NCI-H2029 (cell line): ENCODE measurements around the gene BLVRB.
"Not testable (repeated sequence)": the region's sequence is repeated elsewhere in the genome, so short reads cannot be mapped to it uniquely, and the experiment has no call there.

Experiments
- DNase-seq: peaks from one replicate; lab custom pipeline; 2025; lab: John Stamatoyannopoulos, UW

BLVRB gene

DNA sequence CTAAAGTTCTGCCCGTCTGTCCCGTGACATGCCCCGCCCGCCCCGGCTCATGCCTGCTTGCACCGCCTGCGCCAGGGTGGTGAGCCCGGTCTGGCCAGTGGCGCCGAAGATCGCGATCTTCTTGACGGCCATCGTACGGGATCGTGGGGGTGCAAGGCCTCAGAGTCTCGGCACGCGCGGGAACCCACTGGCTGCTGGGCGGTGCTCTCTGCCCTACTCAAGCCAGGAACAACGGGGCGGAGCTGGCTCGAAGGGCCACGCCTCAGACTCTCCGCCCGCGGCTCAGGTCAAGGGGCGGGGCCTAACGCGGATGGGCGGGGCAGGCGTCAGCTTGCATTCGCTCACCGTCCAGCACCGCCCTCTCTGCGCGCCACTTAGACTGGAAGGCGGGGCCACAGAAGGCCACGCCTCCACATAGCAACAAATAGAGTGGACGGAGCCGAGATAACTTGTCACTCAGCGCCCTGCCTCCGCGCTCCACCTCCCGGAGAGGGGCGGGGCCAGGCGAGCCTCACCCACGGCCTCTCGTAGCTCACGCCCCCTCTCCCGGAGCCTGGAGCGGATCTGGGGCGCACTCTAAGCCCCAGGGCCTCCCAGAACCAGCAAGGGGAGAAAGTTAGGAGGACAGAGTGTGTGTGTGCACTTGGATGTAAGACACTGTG, at the start of gene BLVRB:
BLVRB (minus strand) TSS at position 189 of the 662 bp plus-strand sequence; CDS start at position 132, 57 bp downstream.
- DNase-seq: peak; percentile 96

DNA sequence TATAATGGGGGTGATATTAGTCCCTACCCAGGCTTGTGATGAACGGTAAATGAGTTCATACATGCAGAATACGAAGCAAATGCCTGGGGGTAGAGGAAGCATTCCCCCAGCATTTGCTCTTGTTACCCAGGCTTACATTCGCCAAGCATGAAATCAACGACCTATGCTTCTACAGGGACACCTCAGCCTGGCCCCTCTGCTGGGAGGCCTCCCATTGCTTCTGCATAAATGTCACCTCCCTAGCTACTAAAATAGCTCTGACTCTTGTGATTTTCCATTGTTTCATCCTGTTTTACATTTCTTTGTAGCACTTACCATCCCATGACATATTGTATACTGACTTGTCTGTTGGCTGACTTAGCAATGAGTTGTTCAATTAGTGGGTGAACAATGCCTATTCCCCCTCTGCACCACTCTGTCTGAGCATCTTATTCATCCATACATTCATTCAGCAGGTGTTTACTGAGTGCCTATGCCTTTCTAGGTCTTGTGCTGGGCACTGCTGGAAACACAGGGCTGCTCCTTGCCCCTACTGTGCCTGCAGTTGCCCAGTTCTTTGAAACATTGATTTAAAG, 48.3 kb upstream of the BLVRB start:
- DNase-seq: no peak

DNA sequence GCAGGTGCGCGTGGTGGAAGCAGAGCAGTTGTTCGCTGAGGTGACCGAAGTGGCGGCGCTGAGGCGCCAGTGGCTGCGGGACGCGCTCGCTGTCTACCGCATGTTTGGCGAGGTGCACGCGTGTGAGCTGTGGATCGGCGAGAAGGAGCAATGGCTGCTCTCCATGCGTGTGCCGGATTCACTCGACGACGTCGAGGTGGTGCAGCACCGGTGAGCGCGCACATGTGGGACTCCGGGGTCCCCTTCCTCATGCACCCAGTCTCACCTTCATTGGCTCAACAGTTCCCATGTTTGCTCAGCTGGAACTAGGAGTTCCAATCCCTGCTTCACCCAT, 47.8 kb upstream of the BLVRB start:
- no peak for DNase-seq

DNA sequence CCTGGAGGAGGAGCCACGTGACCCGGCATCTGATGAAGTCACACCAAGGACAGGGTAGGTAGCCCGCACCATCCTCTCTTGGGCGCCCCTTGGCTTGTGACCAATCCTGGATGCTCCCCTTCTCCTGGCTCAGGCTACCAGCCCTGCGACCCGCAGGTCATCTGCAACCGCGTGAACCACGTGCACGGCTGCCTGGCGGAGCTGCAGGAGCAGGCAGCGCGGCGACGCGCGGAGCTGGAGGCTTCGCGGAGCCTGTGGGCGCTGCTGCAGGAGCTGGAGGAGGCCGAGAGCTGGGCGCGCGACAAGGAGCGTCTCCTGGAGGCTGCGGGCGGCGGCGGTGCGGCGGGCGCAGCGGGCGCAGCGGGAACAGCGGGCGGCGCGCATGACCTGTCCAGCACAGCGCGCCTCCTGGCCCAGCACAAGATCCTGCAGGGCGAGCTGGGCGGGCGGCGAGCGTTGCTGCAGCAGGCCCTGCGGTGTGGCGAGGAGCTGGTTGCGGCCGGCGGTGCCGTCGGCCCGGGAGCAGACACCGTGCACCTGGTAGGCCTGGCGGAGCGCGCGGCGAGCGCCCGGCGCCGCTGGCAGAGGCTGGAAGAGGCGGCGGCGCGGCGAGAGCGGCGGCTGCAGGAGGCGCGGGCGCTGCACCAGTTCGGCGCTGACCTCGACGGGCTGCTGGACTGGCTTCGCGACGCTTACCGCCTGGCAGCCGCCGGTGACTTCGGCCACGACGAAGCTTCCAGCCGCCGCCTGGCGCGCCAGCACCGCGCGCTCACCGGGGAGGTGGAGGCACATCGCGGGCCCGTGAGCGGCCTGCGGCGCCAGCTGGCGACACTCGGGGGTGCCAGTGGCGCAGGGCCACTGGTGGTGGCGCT, 47.2 kb upstream of the BLVRB start:
- no peak for DNase-seq

DNA sequence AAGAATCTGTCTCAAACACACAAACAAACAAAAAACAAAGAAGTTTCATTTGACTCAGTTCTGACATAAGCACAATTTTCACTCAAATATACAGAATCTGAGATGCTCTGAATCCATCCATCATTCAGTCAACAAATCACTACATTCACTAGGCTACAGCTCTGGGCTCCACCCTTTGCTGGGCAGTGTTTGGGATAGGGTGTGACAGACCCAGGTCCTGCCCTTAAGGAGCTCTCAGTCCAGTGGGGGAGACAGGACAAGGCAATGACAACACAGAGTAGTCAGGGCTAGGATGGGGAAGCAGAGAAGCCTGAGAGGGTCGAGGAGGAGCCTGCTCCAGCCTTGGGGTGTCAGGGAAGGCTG, 46.5 kb upstream of the BLVRB start:
- no peak for DNase-seq

DNA sequence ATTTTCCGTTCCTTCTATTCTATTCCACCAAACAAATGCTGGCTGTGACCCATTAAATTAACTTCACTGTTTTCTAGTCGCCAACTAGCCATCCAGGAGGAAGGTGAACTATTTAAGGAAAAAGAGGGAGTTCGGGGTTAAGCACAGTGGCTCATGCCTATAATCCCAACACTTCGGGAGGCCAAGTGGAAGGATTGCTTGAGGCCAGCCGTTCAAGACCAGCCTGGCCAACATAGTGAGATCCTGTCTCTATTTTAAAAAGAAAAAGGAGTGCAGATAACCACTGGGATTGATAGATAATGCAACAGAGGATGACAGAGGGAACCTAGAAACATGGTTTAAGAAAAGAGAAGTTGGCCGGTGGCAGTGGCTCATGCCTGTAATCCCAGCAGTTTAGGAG, 45.9 kb upstream of the BLVRB start:
- no peak for DNase-seq

DNA sequence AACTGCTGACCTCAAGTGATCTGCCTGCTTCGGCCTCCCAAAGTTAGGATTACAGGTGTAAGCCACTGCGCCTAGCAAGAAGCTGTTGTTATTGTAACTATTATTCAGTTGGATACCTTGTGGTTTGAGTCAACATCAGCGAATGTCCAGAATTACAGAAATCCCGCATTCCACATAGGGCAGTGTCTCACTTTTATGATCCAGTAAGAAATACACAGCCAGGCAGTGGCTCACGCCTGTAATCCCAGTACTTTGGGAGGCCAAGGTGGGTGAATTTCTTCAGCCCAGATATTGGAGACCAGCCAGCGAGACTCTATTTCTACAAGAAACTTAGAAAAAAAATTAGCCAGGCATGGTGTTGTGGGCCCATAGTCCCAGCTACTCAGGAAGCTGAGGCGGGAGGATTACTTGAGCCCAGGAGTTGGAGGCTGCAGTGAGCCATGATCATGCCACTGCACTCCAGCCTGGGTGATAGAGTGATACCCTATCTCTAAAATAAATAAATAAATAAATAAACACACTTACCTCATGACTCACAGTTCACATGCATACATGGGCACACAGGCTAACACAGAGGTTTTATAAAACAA, 45.1 kb upstream of the BLVRB start:
- no peak for DNase-seq

DNA sequence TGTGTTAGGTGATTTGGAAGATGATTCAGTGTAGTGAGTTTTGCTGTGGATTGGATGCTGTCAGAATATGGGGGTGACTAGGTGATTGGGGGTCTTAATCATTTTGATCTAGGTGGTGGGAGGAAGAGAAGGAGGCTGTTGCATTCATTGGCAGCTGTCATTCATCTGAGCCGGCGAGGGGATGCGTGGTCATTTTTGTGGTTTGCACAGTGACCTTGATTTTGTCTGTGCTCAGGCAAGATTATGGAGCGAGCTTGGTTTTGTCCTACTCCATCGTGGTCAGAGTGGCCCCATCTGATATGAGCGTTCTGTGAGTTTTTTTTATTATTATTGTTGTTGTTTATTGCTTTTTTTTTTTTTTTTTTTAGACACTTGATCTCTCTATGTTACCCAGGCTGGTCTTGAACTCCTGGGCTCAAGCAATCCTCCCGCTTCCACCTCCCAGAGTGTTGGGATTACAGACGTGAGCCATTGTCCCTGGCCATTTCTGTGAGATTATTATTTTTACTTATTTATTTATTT, 43.3 kb upstream of the BLVRB start:
- no peak for DNase-seq

DNA sequence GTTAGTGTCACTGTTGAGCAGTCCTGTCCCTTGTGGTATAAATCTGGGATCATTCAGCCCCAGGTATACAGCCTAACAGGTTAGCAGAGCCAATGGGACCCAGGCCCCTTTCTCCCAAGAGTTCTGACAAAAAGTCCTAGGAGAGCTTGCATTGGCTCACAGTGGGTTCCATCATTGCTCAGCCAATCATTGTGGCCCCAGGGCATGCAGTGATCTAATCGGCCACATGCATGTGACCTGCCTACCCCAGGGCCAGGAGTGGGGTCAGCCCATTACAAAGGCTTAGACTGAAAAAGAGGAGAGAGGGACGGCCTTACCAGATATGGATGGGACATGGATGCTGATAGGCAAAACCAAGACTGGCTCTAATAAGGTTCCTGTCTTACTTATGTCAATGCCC, 42.3 kb upstream of the BLVRB start:
- no peak for DNase-seq

DNA sequence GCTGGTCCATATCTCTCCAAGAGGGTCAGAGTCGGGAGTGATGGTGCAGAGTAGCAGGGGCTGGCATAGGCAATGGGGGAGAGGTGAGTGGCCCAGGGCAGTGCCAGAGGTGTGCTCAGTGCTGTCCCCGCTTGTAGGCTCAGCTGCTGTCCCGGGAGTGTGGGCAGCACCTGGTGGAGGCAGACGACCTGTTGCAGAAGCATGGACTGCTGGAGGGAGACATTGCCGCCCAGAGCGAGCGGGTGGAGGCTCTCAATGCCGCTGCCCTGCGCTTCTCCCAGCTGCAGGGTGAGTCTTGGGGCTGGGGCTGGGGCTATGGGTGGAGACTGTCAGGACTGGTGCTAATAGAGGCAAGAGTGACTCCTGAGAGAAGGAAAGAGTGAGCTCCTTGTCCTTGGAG, 40.6 kb upstream of the BLVRB start:
- DNase-seq: no peak

DNA sequence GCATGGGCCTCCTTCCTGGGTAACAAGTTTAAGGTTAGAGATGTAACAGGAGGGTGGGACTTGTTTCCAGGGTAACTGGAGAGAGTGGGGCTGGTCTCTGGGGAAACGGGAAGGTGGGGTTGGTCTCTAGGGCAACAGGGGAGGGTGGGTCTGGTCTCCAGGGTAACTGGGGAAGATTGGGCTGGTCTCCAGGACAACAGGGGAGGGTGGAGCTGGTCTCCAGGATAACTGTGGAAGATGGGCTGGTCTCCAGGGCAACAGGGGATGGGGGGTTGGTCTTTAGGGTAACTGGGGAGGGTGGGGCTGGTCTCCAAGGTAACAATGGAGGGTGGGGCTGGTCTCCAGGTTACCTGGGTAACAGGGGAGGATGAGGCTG, 37.8 kb upstream of the BLVRB start:
- no peak for DNase-seq

DNA sequence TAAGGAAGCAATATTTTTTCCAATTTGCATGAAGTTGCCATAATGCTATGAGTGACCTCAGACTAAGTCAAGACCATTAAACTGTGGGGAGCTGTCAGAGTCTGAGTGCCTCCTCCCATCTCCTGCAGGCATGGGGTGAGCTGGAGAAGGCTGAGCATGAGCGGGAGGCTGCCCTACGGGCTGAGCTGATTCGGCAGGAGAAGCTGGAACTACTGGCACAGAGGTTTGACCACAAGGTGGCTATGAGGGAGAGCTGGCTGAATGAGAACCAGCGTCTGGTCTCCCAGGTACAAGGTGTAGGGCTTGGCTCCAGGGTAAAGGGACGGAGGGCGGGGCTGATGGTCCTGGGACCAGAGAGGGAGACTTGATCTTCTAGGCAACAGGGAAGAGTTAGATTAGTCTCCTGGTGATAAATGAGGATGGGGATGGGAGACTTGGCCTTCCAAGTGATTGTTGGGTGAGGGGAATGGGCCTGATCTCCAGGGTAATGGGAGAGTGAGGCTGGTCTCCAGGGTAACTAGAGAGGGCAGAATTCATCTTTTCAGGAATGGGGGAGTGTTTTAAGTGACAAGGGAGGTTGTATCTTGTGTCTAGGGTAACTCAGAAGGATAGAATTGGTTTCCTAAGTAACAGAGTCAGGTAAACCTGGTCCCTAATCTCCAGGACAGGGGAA, 37.2 kb upstream of the BLVRB start:
- no peak for DNase-seq

DNA sequence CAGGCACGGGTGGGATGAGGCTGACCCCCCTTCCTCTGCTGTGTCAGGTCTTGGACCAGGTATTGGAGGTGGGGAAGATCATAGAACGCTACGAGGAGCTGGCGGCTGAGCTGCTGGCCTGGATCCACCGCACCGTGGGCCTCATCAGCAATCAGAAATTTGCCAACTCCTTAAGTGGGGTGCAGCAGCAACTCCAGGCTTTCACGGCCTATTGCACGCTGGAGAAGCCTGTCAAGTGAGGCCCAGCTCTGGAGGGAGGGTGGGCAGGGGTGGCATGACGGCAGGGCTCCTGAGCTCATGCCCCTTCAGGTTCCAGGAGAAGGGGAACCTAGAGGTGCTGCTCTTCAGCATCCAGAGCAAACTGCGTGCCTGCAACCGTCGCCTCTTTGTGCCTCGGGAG, 36.5 kb upstream of the BLVRB start:
- no peak for DNase-seq

DNA sequence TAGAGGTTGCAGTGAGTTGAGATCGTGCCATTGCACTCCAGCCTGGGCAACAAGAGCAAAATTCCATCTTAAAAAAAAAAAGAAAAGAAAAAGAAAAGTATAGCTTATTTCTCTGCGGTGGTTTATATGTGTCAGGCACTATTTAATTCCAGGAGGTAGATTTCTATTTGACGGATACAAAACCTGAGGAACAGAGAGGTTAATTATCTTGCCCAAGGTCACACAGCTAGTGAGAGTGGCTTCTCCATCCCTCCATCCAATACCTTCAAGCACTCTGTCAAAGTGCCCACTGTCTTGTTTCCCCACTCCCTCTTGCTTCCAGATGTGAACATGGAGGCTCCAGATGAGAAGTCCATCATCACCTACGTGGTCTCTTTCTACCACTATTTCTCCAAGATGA, 36.1 kb upstream of the BLVRB start:
- no peak for DNase-seq

DNA sequence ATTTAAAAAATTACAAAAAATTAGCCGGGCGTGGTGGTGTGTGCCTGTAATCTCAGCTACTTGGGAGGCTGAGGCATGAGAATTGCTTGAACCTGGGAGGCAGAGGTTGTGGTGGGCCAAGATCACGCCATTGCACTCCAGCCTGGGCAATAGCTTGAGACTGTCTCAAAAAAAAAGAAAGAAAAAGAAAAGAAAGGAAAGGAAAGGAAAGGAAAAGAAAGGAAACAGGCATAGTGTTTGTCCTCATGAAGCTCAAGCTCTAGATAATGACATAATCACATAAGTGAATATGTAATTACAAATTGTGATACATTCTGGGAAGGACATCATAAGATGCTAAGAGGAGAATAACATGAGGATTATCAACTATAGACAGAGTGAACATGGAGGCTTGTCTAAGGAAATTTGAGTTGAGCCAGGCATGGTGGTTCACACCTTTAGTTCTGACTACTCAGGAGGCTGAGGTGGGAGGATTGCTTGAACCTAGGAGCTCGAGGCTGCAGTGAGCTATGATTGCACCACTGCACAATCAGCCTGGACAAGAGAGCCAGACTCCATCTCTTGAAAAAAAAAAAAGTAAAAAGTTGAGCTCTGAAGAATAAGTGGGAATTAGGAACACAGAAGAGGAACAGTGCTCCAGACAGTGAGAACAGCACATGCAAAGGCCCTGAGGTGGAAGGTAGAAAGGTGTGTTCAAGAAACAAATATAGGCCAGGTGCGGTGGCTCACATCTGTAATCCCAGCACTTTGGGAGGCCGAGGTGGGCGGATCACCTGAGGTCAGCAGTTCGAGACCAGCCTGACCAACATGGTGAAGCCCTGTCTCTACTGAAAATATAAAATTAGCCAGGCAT, 35.4 kb upstream of the BLVRB start:
- DNase-seq: not testable (repeated sequence)

DNA sequence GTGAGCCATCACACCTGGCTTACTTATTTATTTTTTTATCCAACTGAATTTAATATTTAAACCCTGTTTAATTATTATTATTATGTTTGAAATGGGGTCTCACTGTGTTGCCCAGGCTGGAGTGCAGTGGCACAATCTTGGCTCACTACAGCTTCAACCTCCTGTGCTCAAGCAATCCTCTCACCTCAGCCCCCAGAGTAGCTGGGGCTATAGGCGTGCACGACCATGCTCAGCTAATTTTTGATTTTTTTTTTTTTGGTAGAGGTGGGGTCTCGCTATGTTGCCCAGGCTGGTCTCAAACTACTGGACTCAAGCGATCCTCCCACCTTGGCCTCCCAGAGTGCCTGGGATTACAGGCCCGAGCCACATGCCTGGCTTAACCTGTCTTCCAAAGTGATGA, 33.8 kb upstream of the BLVRB start:
- no peak for DNase-seq

DNA sequence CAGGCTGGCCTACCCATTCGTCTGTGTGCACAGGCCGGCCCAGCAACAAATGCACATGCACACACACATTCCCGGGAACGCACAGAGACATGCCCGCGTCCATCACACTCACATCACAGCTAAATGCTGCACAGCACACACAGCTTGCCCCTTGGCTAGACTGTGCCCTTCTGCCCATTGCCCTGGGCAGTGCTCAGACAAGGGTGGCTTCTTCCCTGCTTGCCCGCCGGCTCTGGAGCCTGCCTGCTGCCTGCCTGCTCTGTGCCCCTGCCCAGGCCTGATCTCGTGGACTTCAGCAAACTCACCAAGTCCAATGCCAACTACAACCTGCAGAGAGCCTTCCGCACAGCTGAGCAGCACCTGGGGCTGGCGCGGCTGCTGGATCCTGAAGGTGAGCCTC, 31.7 kb upstream of the BLVRB start:
- DNase-seq: no peak

DNA sequence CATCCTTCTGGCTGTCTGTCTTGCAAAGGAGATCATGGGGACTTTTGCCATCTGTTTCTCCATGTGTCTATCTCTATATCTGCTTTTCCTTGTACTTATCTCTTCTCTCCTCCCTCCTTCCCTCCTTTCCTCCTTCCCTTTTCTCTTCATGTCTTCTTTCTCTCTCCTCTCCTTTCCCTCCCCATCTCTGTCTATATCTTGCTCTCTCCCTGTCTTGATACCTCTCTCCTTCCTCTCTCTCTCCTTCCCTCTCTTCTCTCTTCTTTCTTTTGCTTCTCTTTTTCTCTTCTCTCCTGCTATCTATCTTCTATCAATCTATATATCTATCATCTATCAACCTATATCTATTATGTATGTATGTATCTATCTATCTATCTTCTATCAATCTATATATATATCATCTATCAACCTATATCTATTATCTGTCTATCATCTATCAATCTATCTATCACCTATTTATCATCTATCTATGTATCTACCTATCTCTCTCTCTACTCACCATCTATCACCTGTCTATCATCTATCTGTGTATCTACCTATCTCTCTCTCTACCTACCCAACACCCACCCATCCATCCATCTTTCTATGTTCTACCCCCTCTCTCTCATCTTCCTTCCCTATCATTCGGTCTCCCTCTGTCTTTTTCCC, 28.8 kb upstream of the BLVRB start:
- no peak for DNase-seq

DNA sequence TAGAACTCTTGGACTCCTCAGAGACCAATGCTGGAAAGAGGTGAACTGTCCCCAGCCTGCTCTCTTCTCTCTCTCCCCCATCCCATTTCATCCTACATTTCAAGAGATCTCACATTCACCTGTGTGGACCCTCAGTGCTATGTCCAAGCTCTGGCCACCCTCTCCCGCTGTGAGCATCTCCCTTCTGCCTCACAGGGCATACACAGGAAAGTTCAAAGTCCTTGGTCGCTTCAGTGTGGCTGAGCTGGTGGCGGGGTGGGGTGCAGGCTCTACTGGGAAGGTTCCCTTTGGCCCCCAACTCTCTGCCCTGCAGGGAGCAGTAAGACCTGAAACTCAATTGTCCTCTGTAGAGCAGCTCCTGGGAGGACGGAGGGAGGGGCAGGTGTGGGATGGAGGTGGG, 28.2 kb upstream of the BLVRB start:
- DNase-seq: no peak

DNA sequence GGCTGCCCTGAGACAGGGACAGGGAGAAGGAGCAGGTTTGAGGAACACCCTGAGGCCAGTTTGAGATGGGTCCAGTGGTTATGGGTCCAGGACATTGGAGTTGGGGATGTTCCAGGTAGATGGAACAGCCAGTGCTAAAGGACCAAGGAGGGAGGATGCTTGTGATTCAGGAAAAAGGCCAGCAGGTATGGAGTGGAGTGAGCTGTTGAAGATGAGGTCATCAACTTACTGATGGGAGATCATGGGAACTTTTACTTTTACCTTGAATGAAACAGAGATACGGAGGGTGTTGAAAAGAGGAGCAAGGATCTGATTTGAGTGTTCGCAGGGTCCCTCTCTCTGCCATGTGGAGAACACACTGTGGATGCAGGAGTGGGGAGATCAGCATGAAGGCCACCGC, 26.7 kb upstream of the BLVRB start:
- no peak for DNase-seq

DNA sequence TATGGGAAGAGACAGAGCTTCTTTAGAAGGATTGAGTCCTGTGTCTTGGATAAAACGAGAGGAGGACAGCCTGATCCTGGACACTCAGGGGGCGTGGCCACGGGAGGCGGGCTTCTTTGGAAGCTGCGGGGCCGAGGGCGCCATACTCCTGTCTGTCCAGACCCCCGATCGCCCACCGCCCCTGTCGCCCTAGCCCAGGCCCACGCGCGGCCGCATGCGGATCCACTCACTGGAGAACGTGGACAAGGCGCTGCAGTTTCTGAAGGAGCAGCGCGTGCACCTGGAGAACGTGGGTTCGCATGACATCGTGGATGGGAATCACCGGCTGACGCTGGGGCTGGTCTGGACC, 24.3 kb upstream of the BLVRB start:
- no peak for DNase-seq
